ENCODE data around the gene PSMD13.
"Not testable (repeated sequence)": the region's sequence is repeated elsewhere in the genome, so short reads cannot be mapped to it uniquely, and the experiment has no call there.

DNA sequence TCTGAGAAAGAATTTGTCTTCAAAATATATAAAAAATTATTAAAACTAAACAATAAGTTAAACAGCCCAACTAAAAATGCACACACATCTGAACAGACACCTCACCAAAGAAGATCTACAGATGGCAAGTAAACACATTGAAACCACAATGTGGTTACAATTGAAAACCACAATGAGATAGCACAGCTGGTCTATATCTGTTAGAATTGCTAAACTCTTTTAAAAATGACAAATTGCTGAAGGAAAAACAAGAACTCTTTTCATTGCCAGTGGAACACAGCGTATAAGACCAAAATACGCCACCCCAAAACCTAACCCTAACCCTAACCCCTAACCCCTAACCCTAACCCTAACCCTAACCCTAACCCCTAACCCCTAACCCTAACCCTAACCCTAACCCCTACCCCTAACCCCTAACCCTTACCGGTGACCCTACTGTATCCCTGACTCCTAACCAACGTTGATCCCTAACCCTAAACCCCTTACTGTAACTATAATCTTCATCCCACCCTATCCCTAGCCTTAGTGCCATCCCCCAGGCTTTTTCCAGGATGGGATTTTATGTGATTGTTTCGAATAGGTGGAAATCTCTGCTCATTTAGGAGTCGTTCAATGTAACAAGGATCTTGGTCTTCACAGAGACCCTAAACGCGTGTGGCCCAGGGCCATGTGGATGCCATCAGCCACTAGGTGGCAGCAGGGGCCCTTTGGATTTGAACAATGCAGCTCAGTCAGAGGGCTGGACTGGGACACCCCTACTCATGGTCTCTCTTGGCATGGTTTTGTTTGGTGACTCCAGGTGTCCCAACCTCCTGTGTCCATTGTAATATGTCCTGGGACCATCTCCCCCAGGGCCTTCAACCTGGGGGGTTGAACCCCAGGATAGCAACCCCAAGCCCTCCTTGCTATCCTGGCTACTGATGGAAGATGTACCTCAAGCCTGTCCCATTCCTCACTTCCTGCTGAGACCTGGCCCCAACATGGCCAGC, 45.0 kb upstream of the PSMD13 start:
- TF ChIP-seq, protein P1, sequence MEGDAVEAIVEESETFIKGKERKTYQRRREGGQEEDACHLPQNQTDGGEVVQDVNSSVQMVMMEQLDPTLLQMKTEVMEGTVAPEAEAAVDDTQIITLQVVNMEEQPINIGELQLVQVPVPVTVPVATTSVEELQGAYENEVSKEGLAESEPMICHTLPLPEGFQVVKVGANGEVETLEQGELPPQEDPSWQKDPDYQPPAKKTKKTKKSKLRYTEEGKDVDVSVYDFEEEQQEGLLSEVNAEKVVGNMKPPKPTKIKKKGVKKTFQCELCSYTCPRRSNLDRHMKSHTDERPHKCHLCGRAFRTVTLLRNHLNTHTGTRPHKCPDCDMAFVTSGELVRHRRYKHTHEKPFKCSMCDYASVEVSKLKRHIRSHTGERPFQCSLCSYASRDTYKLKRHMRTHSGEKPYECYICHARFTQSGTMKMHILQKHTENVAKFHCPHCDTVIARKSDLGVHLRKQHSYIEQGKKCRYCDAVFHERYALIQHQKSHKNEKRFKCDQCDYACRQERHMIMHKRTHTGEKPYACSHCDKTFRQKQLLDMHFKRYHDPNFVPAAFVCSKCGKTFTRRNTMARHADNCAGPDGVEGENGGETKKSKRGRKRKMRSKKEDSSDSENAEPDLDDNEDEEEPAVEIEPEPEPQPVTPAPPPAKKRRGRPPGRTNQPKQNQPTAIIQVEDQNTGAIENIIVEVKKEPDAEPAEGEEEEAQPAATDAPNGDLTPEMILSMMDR (optimal IDR thresholded peaks at IDR 0.05 in 1 of 3, IDR thresholded peaks at IDR 0.05 in 1 of 3, conservative IDR thresholded peaks at IDR 0.05 in 1 of 3; ENCODE audit: extremely low read depth in 1 of 3, insufficient read depth in 2 of 3, low read length in 3 of 3), result peak in 1 of 3 experiments; percentile 17
- TF ChIP-seq EZH2 (IDR thresholded peaks at IDR 0.05; ENCODE audit: low read length), result not testable (repeated sequence)

Measured in keratinocyte (primary cell).